Colonic mucosa (tissue), 4 donors: ENCODE measurements around the gene JDP2. TPM values are rescaled to one million over a fixed set of nuclear protein-coding genes. Genes with fewer than 3 reads are reported as not detected.
A peak's percentile ranks its signal among the peaks of the same experiment; 100 is the strongest.

Experiments used
- DNase-seq: peaks from one replicate; pipeline ENCODE4 v3.0.0-alpha.2; 2020
- H3K27ac ChIP-seq: fragments of 200-600 bp; one replicate; pipeline ENCODE4 v1.8.0; 2021
- H3K27me3 ChIP-seq: fragments of 200-600 bp; one replicate; pipeline ENCODE4 v1.8.0; 2021
- H3K36me3 ChIP-seq: fragments of 200-600 bp; one replicate; pipeline ENCODE4 v1.8.0; 2021
- H3K4me1 ChIP-seq: fragments of 200-600 bp; one replicate; pipeline ENCODE4 v1.8.0; 2021; ENCODE audit warnings: mild to moderate bottlenecking
- H3K4me3 ChIP-seq: fragments of 200-600 bp; one replicate; pipeline ENCODE4 v1.8.0; 2021
- H3K9ac ChIP-seq, 2 donors: one replicate each; pipeline ENCODE4 v1.7.0; 2013; ENCODE audit warnings: control low read depth in 2 of 2, low read depth in 2 of 2, low read length in 2 of 2
- H3K9me3 ChIP-seq: fragments of 200-600 bp; one replicate; pipeline ENCODE4 v1.8.0; 2021
- CTCF ChIP-seq: fragments of 200-600 bp; IDR thresholded peaks from one replicate; pipeline ENCODE4 v1.8.0; 2022; ENCODE audit warnings: antibody characterized with exemption, mild to moderate bottlenecking
- intact Hi-C: fragments of 100-400 bp; cut with DNase I; formaldehyde crosslinking; loops from one replicate; pipeline ENCODE4 v1.14.1; 2022
- total RNA-seq, 2 donors: library from RNA; stranded (reverse); fragmentation: NEBNext Ultra II Directional in 1 of 2; extraction: Animal tissue kit (Norgen Biotek cat#: 25700) in 1 of 2; gene quantifications; one replicate each; pipeline ENCODE4 v1.2.1, GENCODE V29; 2021
- donor health status: healthy.
- donor health status: DM: no; HTN: no; CAD: no.
- donor health status: DM: no; HTN: no; CAD: no.

JDP2 gene
- total RNA-seq, 2 donors from 2014 or later, result 19.4 to 37.1 TPM

GRCh38 chr14:75476274-75476995 lies 48.6 kb downstream of the JDP2 start:
- H3K27ac ChIP-seq, result peak overlapping the region; percentile 6
- intact Hi-C loops, result loop anchor here (10.0 kb wide), 1 partner anchor 52 kb away; the partner anchor contains the start of gene JDP2
- no peak for DNase-seq
- H3K4me3 ChIP-seq, result no peak overlapping the region
- H3K36me3 ChIP-seq, result peaks cover 5% of the 10 kb centered on the region
- no peaks in the 10 kb centered on the region for H3K9me3 ChIP-seq
- no peaks in the 10 kb centered on the region for H3K4me1 ChIP-seq
- no peaks in the 10 kb centered on the region for H3K27me3 ChIP-seq
- no peak overlapping the region for H3K9ac ChIP-seq
- no peak for TF ChIP-seq CTCF

GRCh38 chr14:75477881-75478280 lies 50.1 kb downstream of the JDP2 start:
- no peaks in the 10 kb centered on the region for H3K27me3 ChIP-seq
- H3K9ac ChIP-seq, result no peak overlapping the region
- no peak overlapping the region for H3K27ac ChIP-seq
- H3K9me3 ChIP-seq, result no peaks in the 10 kb centered on the region
- H3K4me1 ChIP-seq, result no peaks in the 10 kb centered on the region
- no peak overlapping the region for H3K4me3 ChIP-seq
- H3K36me3 ChIP-seq, result no peaks in the 10 kb centered on the region
- no peak for TF ChIP-seq CTCF
- intact Hi-C loops, result loop anchor here (10.0 kb wide), 1 partner anchor 53 kb away; the partner anchor contains the start of gene JDP2
- no peak for DNase-seq

GRCh38 chr14:75479770-75480600 lies 52.2 kb downstream of the JDP2 start:
- Histone ChIP-seq H3K9ac (no peak overlapping the region), H3K4me1 (no peaks in the 10 kb centered on the region), H3K4me3 (no peak overlapping the region), H3K36me3 (no peaks in the 10 kb centered on the region), H3K9me3 (no peaks in the 10 kb centered on the region), H3K27me3 (no peaks in the 10 kb centered on the region), H3K27ac (no peak overlapping the region)
- DNase-seq, result no peak
- intact Hi-C loops, result loop anchor here (10.0 kb wide), 1 partner anchor 55 kb away; the partner anchor contains the start of gene JDP2
- TF ChIP-seq CTCF, result no peak

- no peaks in the 10 kb centered on the region for H3K4me1 ChIP-seq
- intact Hi-C loops, result no loop called here
- no peaks in the 10 kb centered on the region for H3K36me3 ChIP-seq
- no peak overlapping the region for H3K9ac ChIP-seq
- H3K27ac ChIP-seq, result no peak overlapping the region
- H3K4me3 ChIP-seq, result no peak overlapping the region
- no peak for DNase-seq
- H3K27me3 ChIP-seq, result no peaks in the 10 kb centered on the region
- no peak for TF ChIP-seq CTCF
- H3K9me3 ChIP-seq, result no peaks in the 10 kb centered on the region
Observed at GRCh38 chr14:75482366-75482765, 54.5 kb downstream of the JDP2 start.

- H3K4me3 ChIP-seq, result no peak overlapping the region
- no peak for DNase-seq
- no peaks in the 10 kb centered on the region for H3K9me3 ChIP-seq
- H3K4me1 ChIP-seq, result no peaks in the 10 kb centered on the region
- H3K27me3 ChIP-seq, result no peaks in the 10 kb centered on the region
- TF ChIP-seq CTCF, result no peak
- H3K27ac ChIP-seq, result no peak overlapping the region
- H3K9ac ChIP-seq, result no peak overlapping the region
- no peaks in the 10 kb centered on the region for H3K36me3 ChIP-seq
- intact Hi-C loops, result no loop called here
Observed at GRCh38 chr14:75484711-75485429, 57.0 kb downstream of the JDP2 start.
